CD4-positive, CD25-positive, alpha-beta regulatory T cell (primary cell): ENCODE data around the gene NIPAL4. TPM values are rescaled to one million over a fixed set of nuclear protein-coding genes. Genes with fewer than 3 reads are reported as not detected.

Experiments used
- ATAC-seq, 2 donors: fragments of 150-1000 bp; cut with Tn5 transposase; one replicate each; pipeline ENCODE4 v1.10.0; 2021; ENCODE audit warnings: low read depth in 2 of 2, moderate number of reproducible peaks in 2 of 2, moderate library complexity in 1 of 2
- DNase-seq, 3 donors: peaks; one replicate each; pipeline versions ENCODE4 v3.0.0 to v3.0.0-alpha.2; 2012 to 2022; ENCODE audit warnings: mixed read lengths in 1 of 3
- H3K27ac ChIP-seq: one replicate; pipeline ENCODE4 v1.7.0; 2013; ENCODE audit warnings: mild to moderate bottlenecking, low read length; ENCODE audit not compliant: insufficient read depth, poor library complexity, severe bottlenecking
- H3K27me3 ChIP-seq: one replicate; pipeline ENCODE4 v1.7.0; 2013; ENCODE audit warnings: low read length; ENCODE audit not compliant: control insufficient read depth, insufficient read depth
- H3K36me3 ChIP-seq: one replicate; pipeline ENCODE4 v1.7.0; 2013; ENCODE audit warnings: mild to moderate bottlenecking, low read length, moderate library complexity; ENCODE audit not compliant: control insufficient read depth, insufficient read depth
- H3K4me1 ChIP-seq: 2 replicates; pipeline ENCODE4 v1.7.0; 2013; ENCODE audit warnings: mild to moderate bottlenecking, low read length; ENCODE audit not compliant: insufficient read depth, control insufficient read depth, poor library complexity, severe bottlenecking
- H3K4me3 ChIP-seq: one replicate; pipeline ENCODE4 v1.7.0; 2013; ENCODE audit warnings: low read depth, mild to moderate bottlenecking, low read length, moderate library complexity
- H3K9me3 ChIP-seq, 2 experiments: 1 replicate in 1 of 2; 2 replicates in 1 of 2; pipeline ENCODE4 v1.7.0; 2013; ENCODE audit warnings: low read length in 2 of 2, mild to moderate bottlenecking in 1 of 2, moderate library complexity in 1 of 2; ENCODE audit not compliant: control insufficient read depth in 2 of 2
- H3K27ac Mint-ChIP-seq, 3 donors: one replicate each; pipeline ENCODE4 v1.8.0; 2020 to 2022; ENCODE audit warnings: mild to moderate bottlenecking in 3 of 3, mixed read lengths in 3 of 3, moderate library complexity in 2 of 3
- H3K27me3 Mint-ChIP-seq: one replicate; pipeline ENCODE4 v1.8.0; 2022; ENCODE audit warnings: mild to moderate bottlenecking, mixed read lengths
- H3K36me3 Mint-ChIP-seq: one replicate; pipeline ENCODE4 v1.8.0; 2020; ENCODE audit warnings: mixed read lengths
- H3K4me1 Mint-ChIP-seq, 4 donors: one replicate each; pipeline ENCODE4 v1.8.0; 2020 to 2022; ENCODE audit warnings: mixed read lengths in 4 of 4, mild to moderate bottlenecking in 1 of 4
- H3K4me3 Mint-ChIP-seq, 4 donors: one replicate each; pipeline ENCODE4 v1.8.0; 2020 to 2022; ENCODE audit warnings: mild to moderate bottlenecking in 4 of 4, mixed read lengths in 4 of 4, moderate library complexity in 3 of 4
- H3K9me3 Mint-ChIP-seq, 7 donors: one replicate each; pipeline ENCODE4 v1.8.0; 2020 to 2022; ENCODE audit warnings: mixed read lengths in 7 of 7, mild to moderate bottlenecking in 3 of 7, moderate library complexity in 2 of 7
- polyA plus RNA-seq, 4 donors: library from polyadenylated mRNA; unstranded; fragments of 300-500 nt; fragmentation: Illumina TruSeq; gene quantifications; one replicate each; pipeline ENCODE4 v1.2.3, GENCODE V29; 2021
- total RNA-seq: library from RNA; stranded (reverse); gene quantifications from one replicate; pipeline ENCODE4 v1.2.3, GENCODE V29; 2022

NIPAL4 gene
- total and polyA plus RNA-seq, 5 donors from 2014 or later, result 0.10 to 1.1 (median 0.14) TPM; not detected in 1

DNA sequence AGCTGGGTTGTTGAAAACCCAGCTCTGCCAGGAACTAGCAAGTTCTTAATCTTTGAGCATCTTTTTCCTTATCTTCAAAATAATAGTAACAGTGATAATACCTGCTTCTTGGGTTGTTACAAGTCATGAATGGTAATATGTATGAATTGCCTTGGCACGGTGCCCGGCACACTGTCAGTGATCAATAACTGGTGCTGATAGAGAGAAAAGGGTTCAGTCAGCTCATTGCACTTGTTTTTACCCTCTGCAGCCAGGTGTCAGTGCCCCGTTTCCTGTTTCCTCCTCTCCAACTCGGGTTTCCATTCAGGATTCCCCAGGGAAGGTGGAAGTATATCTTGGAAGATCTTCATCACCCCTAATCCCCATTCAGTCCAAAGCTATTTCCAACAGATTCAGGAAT is 15.8 kb upstream of the NIPAL4 start:
- Mint-ChIP-seq H3K4me1 (peaks cover 0 to 2% (median 0%) of the 10 kb centered on the region in 4 donors), H3K27ac (no peak overlapping the region), H3K27me3 (peaks cover 5% of the 10 kb centered on the region), H3K36me3 (no peaks in the 10 kb centered on the region), H3K9me3 (no peaks in the 10 kb centered on the region), H3K4me3 (no peak overlapping the region)
- H3K27me3 ChIP-seq, result no peaks in the 10 kb centered on the region
- DNase-seq (no peak), ATAC-seq (no peak)
- H3K9me3 ChIP-seq, result no peaks in the 10 kb centered on the region
- H3K27ac ChIP-seq, result no peak overlapping the region
- H3K36me3 ChIP-seq, result no peaks in the 10 kb centered on the region
- no peak overlapping the region for H3K4me3 ChIP-seq
- no peaks in the 10 kb centered on the region for H3K4me1 ChIP-seq

DNA sequence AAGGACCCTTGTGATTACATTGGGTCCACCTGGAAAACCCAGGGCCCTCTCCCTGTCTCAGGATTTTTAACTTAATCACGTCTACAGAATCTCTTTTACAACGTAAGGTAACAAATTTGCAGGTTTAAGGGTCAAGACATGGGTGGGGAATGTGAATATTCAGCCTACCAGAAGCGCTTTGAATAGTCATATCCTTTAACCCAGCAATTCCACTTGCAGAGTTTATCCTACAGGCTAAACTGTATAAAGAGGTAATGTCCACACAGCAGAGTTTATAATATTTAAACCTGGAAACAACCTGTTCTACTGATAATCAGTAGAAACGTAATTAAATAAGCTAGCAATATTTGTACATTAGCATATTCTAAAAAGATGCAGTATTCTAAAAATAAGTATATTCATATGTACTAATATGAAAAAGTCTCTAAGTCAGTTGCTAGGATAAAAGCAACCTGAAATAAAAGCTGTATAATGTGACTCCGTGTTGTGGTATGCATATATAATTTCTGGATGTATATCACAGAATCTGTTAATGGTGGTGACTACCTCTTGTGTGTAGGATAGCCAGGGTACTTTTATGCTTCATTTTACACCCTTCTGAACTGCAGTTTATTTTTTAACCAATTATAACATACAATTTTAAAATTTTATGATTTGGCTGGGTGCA is 14.1 kb upstream of the NIPAL4 start:
- Mint-ChIP-seq H3K9me3 (no peaks in the 10 kb centered on the region), H3K36me3 (no peaks in the 10 kb centered on the region), H3K27ac (no peak overlapping the region), H3K27me3 (peaks cover 5% of the 10 kb centered on the region), H3K4me3 (no peak overlapping the region), H3K4me1 (peaks cover 0 to 2% (median 0%) of the 10 kb centered on the region in 4 donors)
- no peak overlapping the region for H3K27ac ChIP-seq
- H3K9me3 ChIP-seq, result no peaks in the 10 kb centered on the region
- no peak overlapping the region for H3K4me3 ChIP-seq
- H3K27me3 ChIP-seq, result no peaks in the 10 kb centered on the region
- DNase-seq (no peak), ATAC-seq (no peak)
- no peaks in the 10 kb centered on the region for H3K36me3 ChIP-seq
- no peaks in the 10 kb centered on the region for H3K4me1 ChIP-seq

- Mint-ChIP-seq H3K27me3 (peaks cover 5% of the 10 kb centered on the region), H3K27ac (no peak overlapping the region), H3K4me1 (peaks cover 0 to 2% (median 0%) of the 10 kb centered on the region in 4 donors), H3K36me3 (no peaks in the 10 kb centered on the region), H3K4me3 (no peak overlapping the region), H3K9me3 (no peaks in the 10 kb centered on the region)
- Histone ChIP-seq H3K36me3 (no peaks in the 10 kb centered on the region), H3K27ac (no peak overlapping the region), H3K9me3 (no peaks in the 10 kb centered on the region), H3K27me3 (no peaks in the 10 kb centered on the region), H3K4me3 (no peak overlapping the region), H3K4me1 (no peaks in the 10 kb centered on the region)
- ATAC-seq (no peak), DNase-seq (no peak)
Measured at GRCh38 chr5:157446412-157446935, 13.5 kb upstream of the NIPAL4 start.

DNA sequence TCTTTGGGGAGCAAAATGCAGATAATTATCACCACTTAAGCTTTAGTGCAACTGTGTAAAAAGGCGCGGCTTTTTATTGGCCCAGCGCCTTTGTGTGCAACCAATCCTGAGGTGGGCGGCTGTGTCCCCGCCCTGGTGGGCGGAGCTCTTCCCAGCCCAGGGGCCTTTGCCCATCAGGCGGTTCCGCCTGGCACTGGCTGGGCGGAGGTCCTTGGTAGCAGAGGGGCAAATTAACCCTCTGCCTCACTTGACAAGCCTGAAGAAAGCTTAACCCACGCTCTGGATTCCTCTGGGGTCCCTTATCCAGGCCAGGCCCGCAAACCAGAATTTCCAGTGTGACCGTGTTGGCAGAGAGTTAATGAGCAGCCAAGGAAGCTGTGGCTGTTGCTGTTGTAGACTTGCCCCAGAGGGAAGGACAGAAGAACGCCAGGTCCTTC is 12.8 kb upstream of the NIPAL4 start:
- Histone ChIP-seq H3K4me3 (no peak overlapping the region), H3K4me1 (no peaks in the 10 kb centered on the region), H3K27me3 (no peaks in the 10 kb centered on the region), H3K9me3 (no peaks in the 10 kb centered on the region), H3K36me3 (no peaks in the 10 kb centered on the region), H3K27ac (no peak overlapping the region)
- no peaks in the 10 kb centered on the region for H3K36me3 Mint-ChIP-seq
- no peaks in the 10 kb centered on the region for H3K9me3 Mint-ChIP-seq
- no peak overlapping the region for H3K4me3 Mint-ChIP-seq
- no peak for DNase-seq
- peaks cover 0 to 2% (median 0%) of the 10 kb centered on the region in 4 donors for H3K4me1 Mint-ChIP-seq
- no peak overlapping the region for H3K27ac Mint-ChIP-seq
- H3K27me3 Mint-ChIP-seq, result peaks cover 5% of the 10 kb centered on the region
- ATAC-seq, result no peak

DNA sequence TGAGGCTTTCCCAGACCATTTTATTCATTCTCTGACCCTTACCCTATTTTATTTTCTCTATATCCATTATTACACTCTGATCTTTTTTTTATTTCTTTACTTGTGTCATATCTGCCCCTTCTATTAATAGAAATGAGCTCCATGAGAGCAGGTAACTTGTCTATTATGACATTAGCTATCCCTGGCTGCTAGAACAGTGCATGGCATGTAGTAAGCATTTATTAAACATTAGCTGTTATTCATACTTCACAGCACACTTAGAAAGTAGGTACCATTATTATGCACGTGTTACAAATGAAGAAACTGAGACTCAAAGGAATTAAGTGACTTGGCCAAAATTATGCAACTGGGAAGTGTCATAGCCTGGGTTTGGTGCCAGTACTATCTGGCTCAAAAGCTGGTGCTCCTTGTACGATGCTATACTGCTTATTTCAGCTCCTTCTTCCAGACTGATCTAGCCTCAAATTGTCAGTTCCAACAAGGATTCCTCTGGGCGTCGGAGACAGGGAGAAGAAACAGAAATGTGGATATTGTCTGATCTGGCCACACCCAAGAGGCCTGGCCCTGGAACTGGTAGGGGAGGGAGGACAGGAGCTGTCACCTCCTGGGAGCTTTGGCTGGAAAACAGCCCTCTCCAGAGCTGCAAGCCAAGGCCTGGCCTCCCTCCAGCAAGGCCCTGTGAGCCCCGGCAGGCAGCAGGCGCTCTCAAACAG is 10.8 kb upstream of the NIPAL4 start:
- no peak for DNase-seq
- H3K9me3 Mint-ChIP-seq, result no peaks in the 10 kb centered on the region
- no peaks in the 10 kb centered on the region for H3K27me3 ChIP-seq
- no peaks in the 10 kb centered on the region for H3K36me3 Mint-ChIP-seq
- H3K4me3 Mint-ChIP-seq, result no peak overlapping the region
- no peaks in the 10 kb centered on the region for H3K36me3 ChIP-seq
- no peak for ATAC-seq
- H3K27me3 Mint-ChIP-seq, result peaks cover 5% of the 10 kb centered on the region
- no peak overlapping the region for H3K4me3 ChIP-seq
- no peaks in the 10 kb centered on the region for H3K4me1 ChIP-seq
- no peak overlapping the region for H3K27ac ChIP-seq
- H3K27ac Mint-ChIP-seq, result no peak overlapping the region
- H3K4me1 Mint-ChIP-seq, result peaks cover 0 to 2% (median 0%) of the 10 kb centered on the region in 4 donors
- no peaks in the 10 kb centered on the region for H3K9me3 ChIP-seq

GRCh38 chr5:157450024-157450423 is 10.0 kb upstream of the NIPAL4 start:
- Mint-ChIP-seq H3K36me3 (no peaks in the 10 kb centered on the region), H3K4me3 (no peak overlapping the region)

GRCh38 chr5:157451806-157452205 is 8.2 kb upstream of the NIPAL4 start:
- Histone ChIP-seq H3K27ac (no peak overlapping the region), H3K9me3 (no peaks in the 10 kb centered on the region), H3K27me3 (no peaks in the 10 kb centered on the region), H3K4me3 (no peak overlapping the region), H3K36me3 (no peaks in the 10 kb centered on the region), H3K4me1 (no peaks in the 10 kb centered on the region)
- Mint-ChIP-seq H3K9me3 (peaks cover 0 to 2% (median 0%) of the 10 kb centered on the region in 7 donors), H3K4me3 (peak overlapping the region in 1 of 4 donors; percentile 43), H3K27ac (no peak overlapping the region), H3K36me3 (no peaks in the 10 kb centered on the region), H3K4me1 (no peaks in the 10 kb centered on the region), H3K27me3 (peaks cover 5% of the 10 kb centered on the region)
- ATAC-seq (no peak), DNase-seq (no peak)

More at GRCh38 chr5:157450024-157450423, 10.0 kb upstream of the NIPAL4 start:
- Histone ChIP-seq H3K4me1 (no peaks in the 10 kb centered on the region), H3K36me3 (no peaks in the 10 kb centered on the region), H3K9me3 (no peaks in the 10 kb centered on the region), H3K4me3 (no peak overlapping the region), H3K27me3 (no peaks in the 10 kb centered on the region), H3K27ac (no peak overlapping the region)
- H3K27me3 Mint-ChIP-seq, result peaks cover 5% of the 10 kb centered on the region
- no peaks in the 10 kb centered on the region for H3K4me1 Mint-ChIP-seq
- no peaks in the 10 kb centered on the region for H3K9me3 Mint-ChIP-seq
- ATAC-seq, result no peak
- H3K27ac Mint-ChIP-seq, result no peak overlapping the region
- DNase-seq, result no peak
